ENCODE results near the gene FCAMR.

GRCh38 chr1:206986885-206987284, 16.6 kb upstream of the FCAMR start:
- TF ChIP-seq POLR2A (IDR thresholded peaks at IDR 0.05; ENCODE audit: low read depth, low read length) = no peak
- no peak for TF ChIP-seq POLR2AphosphoS5 (IDR thresholded peaks at IDR 0.05; ENCODE audit: low read depth, low read length)

Data from GM12892 (cell line).